Tibial artery (tissue), 4 donors: ENCODE results near the gene BEST1.

Experiments used
- DNase-seq, 2 donors: peaks; one replicate each; pipeline ENCODE4 v3.0.0-alpha.2; 2019
- H3K27ac ChIP-seq, 2 donors: fragments of 200-600 bp; sonication (generic) in 1 of 2; 1 replicate in 1 of 2; 2 replicates in 1 of 2; pipeline ENCODE4 v1.5.1; 2018 to 2019; ENCODE audit warnings: mild to moderate bottlenecking in 1 of 2
- H3K27me3 ChIP-seq, 2 donors: fragments of 200-600 bp; sonication (generic) in 1 of 2; one replicate each; pipeline versions ENCODE4 v1.5.1 to v1.6.0; 2016 to 2019
- H3K36me3 ChIP-seq, 3 donors: fragments of 200-600 bp; sonication (generic) in 2 of 3; one replicate each; pipeline ENCODE4 v1.5.1; 2016 to 2019; ENCODE audit warnings: mild to moderate bottlenecking in 2 of 3
- H3K4me1 ChIP-seq, 4 donors: fragments of 200-600 bp; sonication (generic) in 2 of 4; 1 replicate in 3 of 4; 2 replicates in 1 of 4; pipeline ENCODE4 v1.5.1; 2016 to 2019
- H3K4me3 ChIP-seq, 2 donors: fragments of 200-600 bp; sonication (generic) in 1 of 2; 1 replicate in 1 of 2; 2 replicates in 1 of 2; pipeline ENCODE4 v1.5.1; 2018 to 2019; ENCODE audit warnings: mild to moderate bottlenecking in 2 of 2
- H3K9me3 ChIP-seq, 3 donors: fragments of 200-600 bp; sonication (generic) in 1 of 3; one replicate each; pipeline ENCODE4 v1.5.1; 2016 to 2019
- CTCF ChIP-seq, 2 experiments: fragments of 200-600 bp in 1 of 2; fragments of 450-650 bp in 1 of 2; IDR thresholded peaks; one replicate each; pipeline ENCODE4 v1.5.1; 2017 to 2019; ENCODE audit warnings: antibody characterized with exemption in 2 of 2, mild to moderate bottlenecking in 1 of 2, moderate library complexity in 1 of 2
- intact Hi-C: fragments of 100-400 bp; cut with DNase I; formaldehyde crosslinking; loops from one replicate; pipeline ENCODE4 v1.15.0; 2023; ENCODE audit warnings: low total_unique reads

BEST1 gene

GRCh38 chr11:62004473-62004872 is 54.3 kb downstream of the BEST1 start:
- peaks cover 0 to 17% (median 9%) of the 10 kb centered on the region in 4 donors for H3K4me1 ChIP-seq
- H3K27me3 ChIP-seq = no peaks in the 10 kb centered on the region
- H3K4me3 ChIP-seq = no peak overlapping the region
- peaks cover 0 to 3% (median 0%) of the 10 kb centered on the region in 3 donors for H3K9me3 ChIP-seq
- no peaks in the 10 kb centered on the region for H3K36me3 ChIP-seq
- TF ChIP-seq CTCF (IDR thresholded peaks at IDR 0.05) = no peak
- intact Hi-C loops = no loop called here
- peak overlapping the region; percentile 39 to 59 for H3K27ac ChIP-seq
- peak; percentile 69 to 85 for DNase-seq

DNA sequence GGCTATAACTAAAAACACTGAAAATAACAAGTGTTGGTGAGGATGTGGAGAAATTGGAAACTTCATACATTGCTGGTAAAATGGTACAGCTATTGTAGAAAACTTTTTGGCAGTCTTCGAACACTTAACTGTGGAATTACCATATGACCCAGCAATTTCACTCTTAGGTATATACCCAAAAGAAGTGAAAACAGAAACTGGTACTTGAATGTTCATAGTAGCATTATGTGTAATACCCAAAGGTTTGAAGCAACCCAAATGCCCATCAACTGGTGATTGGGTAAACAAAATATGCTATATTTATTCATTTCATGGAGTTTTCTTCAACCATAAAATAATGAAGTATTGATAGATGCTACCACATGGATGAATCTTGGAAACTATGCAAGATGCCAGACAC is 58.0 kb downstream of the BEST1 start:
- no peaks in the 10 kb centered on the region for H3K27me3 ChIP-seq
- H3K4me3 ChIP-seq = no peak overlapping the region
- no peaks in the 10 kb centered on the region for H3K36me3 ChIP-seq
- no peak for DNase-seq
- intact Hi-C loops = no loop called here
- H3K27ac ChIP-seq = no peak overlapping the region
- peaks cover 0 to 17% (median 13%) of the 10 kb centered on the region in 4 donors for H3K4me1 ChIP-seq
- TF ChIP-seq CTCF (IDR thresholded peaks at IDR 0.05) = no peak
- no peaks in the 10 kb centered on the region for H3K9me3 ChIP-seq

DNA sequence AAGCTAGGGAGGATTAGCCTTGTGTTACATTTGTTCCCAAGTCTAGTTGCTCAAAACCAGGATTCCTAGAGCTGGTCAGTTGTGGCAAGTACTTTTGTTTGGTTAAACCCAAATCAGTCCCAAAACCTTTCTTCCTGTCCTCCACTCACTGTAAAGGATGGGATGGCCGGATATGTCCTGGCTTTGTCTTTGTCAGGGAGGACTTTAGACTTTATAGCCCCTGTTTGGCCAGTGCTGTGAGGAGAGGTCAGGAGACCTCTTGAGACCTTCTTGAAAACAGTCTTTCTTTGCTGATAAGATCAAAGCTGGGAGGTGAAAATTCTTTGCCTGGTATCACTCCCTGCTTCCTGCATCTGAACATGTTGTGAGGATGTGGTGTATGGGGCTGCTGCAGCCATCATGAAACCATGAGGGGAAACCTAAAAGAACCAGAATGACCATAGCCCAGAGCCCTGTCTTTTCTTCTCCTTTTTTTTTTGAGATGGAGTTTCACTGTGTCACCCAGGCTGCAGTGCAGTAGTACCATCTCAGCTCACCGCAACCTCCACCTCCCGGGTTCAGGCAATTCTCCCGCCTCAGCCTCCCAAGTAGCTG is 60.9 kb downstream of the BEST1 start:
- TF ChIP-seq CTCF (IDR thresholded peaks at IDR 0.05) = no peak
- DNase-seq = peak in 1 of 2 donors; percentile 12

DNA sequence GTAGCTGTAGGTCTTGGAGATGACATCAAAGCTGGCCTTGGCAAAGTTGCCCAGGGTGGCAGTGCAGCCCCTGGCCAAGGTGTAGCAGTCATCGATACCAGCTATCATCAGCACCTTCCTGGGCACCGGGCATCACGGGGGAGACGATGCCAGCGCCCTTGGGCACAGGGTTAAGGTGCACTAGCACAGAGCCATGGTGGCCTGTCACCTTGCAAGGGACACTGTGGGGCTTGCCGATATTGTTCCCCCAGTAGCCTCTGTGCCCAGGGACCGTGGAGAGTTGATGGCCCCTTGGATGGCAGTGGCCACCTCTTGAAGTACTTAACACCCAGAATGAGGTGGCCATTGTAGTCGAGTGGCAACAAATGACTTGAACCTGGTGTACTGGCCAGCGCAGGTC is 61.7 kb downstream of the BEST1 start:
- no peak overlapping the region for H3K27ac ChIP-seq
- no peak for TF ChIP-seq CTCF (IDR thresholded peaks at IDR 0.05)
- H3K27me3 ChIP-seq = no peaks in the 10 kb centered on the region
- H3K4me3 ChIP-seq = no peak overlapping the region
- intact Hi-C loops = no loop called here
- H3K36me3 ChIP-seq = no peaks in the 10 kb centered on the region
- H3K9me3 ChIP-seq = no peaks in the 10 kb centered on the region
- H3K4me1 ChIP-seq = peaks cover 0 to 9% (median 0%) of the 10 kb centered on the region in 4 donors
- DNase-seq = peak in 1 of 2 donors; percentile 51

More for the DNA sequence above, 60.9 kb downstream of the BEST1 start:
- Histone ChIP-seq H3K27me3 (no peaks in the 10 kb centered on the region), H3K36me3 (no peaks in the 10 kb centered on the region), H3K4me3 (no peak overlapping the region), H3K27ac (no peak overlapping the region), H3K4me1 (peaks cover 0 to 9% (median 0%) of the 10 kb centered on the region in 4 donors), H3K9me3 (no peaks in the 10 kb centered on the region)
- intact Hi-C loops = no loop called here

- intact Hi-C loops = no loop called here
- no peaks in the 10 kb centered on the region for H3K27me3 ChIP-seq
- H3K4me3 ChIP-seq = no peak overlapping the region
- no peak overlapping the region for H3K27ac ChIP-seq
- peak in 1 of 2 donors; percentile 60 for DNase-seq
- H3K36me3 ChIP-seq = no peaks in the 10 kb centered on the region
- peaks cover 0 to 9% (median 0%) of the 10 kb centered on the region in 4 donors for H3K4me1 ChIP-seq
- TF ChIP-seq CTCF (IDR thresholded peaks at IDR 0.05) = no peak
- no peaks in the 10 kb centered on the region for H3K9me3 ChIP-seq
Observed at GRCh38 chr11:62012451-62012831, 62.3 kb downstream of the BEST1 start.
